ENCODE data around the gene ALG13.
"Not testable (repeated sequence)": the region's sequence is repeated elsewhere in the genome, so short reads cannot be mapped to it uniquely, and the experiment has no call there.

ALG13 gene

GRCh38 chrX:111680988-111681779 is at the start of gene ALG13:
Gene ALG13, plus strand, starts transcription at chrX:111681170. Its CDS starts 49 bp downstream, at chrX:111681219.
- DNase-seq (ENCODE audit: low read depth, low spot score), result peak; percentile 62

DNA sequence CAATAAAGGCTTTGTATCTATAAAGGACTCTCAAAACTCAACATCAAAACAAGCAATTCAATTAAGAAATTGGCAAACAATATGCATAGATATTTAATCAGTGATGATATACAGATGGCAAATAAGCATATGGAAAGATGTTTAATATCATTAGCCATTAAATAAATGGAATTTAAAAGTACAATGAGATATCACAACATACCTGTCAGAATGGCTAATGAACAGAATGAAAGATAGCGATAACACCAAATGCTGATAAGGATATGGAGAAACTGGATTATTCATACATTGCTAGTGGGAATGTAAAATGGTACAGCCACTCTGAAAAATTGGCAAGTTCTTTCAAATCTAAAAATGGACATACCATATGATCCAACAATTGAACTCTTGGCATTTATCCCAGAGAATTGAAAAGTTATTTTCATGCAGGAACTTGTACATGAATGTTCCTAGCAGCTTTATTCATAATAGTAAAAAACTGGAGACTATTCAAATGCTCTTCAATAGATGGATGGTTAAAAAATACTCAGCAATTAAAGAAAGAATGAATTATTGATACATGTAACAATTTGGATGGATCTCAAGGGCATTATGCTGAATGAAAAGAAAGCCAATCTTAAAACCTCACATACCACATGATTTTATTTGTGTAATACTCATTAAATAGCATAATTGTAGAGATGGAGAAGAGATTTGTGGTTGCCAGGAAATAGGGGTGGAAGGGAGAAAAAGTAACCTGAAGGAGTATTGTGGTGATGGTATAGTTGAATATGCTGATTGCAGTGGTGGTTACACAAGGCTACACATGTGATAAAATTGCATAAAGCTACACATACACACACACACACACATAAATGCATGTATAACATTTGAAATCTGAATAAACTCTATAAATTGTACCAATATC is 45.9 kb upstream of the ALG13 start:
- DNase-seq (ENCODE audit: low read depth, low spot score), result no peak

- no peak for DNase-seq (ENCODE audit: low read depth, low spot score)
These were observed 39.0 kb upstream of the ALG13 start for GRCh38 chrX:111641969-111642368.

GRCh38 chrX:111645165-111645564 is 35.8 kb upstream of the ALG13 start:
- not testable (repeated sequence) for DNase-seq (ENCODE audit: low read depth, low spot score)

DNA sequence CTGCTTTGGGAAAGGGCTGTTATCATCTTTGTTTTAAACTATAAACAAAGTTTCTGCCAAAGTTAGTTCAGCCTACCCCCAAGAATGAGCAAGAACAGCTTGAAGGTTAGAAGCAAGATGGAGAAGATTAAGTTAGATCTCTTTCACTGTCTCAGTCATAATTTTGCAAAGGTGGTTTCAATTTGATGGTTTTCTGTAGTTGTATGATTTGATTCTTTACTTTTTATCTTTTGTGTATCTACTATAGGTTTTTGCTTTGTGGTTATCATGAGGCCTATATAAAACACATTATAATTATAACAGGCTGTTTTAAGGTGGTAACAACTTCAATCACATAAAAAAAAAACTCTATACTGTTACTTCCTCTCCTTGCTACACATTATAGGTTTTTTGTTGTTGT is 35.4 kb upstream of the ALG13 start:
- DNase-seq (ENCODE audit: low read depth, low spot score), result no peak

DNA sequence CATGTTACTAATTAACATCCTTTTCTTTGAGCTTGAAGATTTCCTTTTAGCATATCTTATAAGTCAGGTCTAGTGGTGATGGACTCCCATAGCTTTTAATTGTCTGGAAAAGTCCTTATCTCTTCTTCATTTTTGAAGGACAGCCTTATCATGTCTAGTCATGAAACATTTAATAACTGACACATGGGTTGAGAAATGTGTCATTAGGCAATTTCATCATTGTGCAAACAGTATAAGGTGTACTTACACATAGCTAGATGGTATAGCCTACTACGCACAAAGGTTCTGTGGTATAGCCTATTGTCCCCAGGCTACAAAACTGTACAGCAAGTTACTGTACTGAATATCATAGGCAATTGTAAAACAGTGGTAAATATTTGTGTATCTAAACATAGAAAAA is 34.5 kb upstream of the ALG13 start:
- no peak for DNase-seq (ENCODE audit: low read depth, low spot score)

DNA sequence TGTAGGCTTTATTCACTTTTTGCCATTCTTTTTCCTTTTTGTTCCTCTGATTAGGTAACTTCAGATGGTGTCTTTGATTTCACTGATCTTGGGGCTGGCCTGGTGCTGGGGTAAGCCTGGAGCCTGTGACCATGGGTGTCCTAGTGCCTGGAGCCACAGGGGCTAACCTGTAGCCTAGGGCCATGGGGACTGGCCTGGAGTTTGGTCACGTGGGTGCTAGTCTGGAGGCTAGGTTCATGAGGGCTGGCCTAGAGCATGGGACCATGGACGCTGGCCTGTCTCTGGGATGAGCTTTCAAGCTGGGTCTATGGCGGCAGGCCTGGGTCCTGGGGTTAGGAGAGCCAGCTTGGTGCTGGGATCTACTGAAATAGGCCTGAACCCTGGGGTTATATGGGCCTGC is 32.2 kb upstream of the ALG13 start:
- DNase-seq (ENCODE audit: low read depth, low spot score), result no peak

GRCh38 chrX:111649638-111650037 is 31.3 kb upstream of the ALG13 start:
- no peak for DNase-seq (ENCODE audit: low read depth, low spot score)

DNA sequence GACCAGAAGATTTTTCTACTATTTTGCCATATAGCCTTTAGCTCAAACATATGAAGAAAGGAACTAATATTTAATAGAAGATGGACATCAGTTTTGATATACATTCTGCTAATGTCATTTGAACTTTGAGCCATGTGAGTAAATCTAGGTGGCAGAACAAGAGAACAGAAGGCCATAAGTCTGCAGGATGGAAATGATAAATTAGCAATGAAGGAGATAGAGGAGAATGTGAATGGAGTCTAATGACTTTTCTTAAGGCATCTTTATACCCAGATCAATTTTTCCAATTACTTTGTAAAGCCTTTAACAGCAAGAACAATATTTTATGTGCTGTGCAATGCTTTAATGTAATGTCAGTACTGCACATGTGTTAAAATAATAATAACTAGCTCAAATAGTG is 30.1 kb upstream of the ALG13 start:
- no peak for DNase-seq (ENCODE audit: low read depth, low spot score)

DNA sequence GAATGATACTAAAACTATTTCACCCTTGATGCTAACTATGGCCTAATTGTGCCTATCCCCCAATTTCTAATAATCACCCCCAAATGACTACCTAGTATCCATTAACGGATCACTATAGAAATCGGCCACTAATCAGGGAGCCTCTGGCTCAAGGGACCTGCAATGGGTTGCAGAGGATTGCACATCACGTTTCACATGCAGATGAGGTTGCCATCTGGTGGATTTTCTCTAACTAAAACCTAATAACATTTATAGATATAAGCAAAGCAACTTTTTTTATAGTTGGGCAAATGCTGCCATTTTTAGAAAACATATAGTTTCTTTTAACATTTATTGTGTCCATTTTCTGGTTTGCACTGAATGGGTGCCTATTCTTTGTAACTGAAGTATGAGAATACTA is 28.3 kb upstream of the ALG13 start:
- DNase-seq (ENCODE audit: low read depth, low spot score), result no peak

DNA sequence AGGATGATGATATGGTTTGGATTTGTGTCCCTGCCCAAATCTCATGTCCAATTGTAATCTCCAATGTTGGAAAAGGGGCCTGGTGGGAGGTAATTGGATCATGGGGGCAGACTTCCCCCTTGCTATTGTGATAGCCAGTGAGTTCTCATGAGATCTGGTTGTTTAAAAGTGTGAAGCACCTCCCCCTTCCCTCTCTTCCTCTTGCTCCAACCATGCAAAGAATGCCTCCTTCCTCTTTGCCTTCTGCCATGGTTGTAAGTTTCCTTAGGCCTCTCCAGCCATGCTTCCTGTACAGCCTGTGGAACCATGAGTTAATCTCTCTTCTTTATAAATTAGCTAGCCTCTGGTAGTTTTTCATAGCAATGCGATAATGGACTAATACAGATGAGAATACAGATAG is 19.7 kb upstream of the ALG13 start:
- no peak for DNase-seq (ENCODE audit: low read depth, low spot score)

- DNase-seq (ENCODE audit: low read depth, low spot score), result no peak
These were observed 18.7 kb upstream of the ALG13 start for GRCh38 chrX:111662292-111662691.

DNA sequence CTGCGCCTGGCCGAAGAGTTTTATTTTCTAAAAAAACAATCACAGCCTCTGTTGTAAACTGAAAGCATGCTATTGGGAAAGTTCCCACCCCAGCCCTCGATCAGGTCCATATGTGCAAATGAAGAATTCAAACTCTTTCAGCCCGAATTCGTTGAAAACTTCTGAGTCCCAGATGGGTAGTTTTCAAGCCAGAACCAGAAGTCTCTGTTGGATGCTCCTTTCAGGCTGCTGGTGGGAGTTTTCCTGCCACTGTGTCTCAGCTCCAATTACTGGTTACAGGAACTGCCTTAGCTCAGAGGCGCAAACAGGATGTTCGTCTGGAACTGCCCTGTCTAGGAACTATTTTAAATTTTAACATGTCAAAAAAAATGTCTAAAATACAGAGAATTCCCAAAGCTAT is 9.3 kb upstream of the ALG13 start:
- no peak for DNase-seq (ENCODE audit: low read depth, low spot score)

DNA sequence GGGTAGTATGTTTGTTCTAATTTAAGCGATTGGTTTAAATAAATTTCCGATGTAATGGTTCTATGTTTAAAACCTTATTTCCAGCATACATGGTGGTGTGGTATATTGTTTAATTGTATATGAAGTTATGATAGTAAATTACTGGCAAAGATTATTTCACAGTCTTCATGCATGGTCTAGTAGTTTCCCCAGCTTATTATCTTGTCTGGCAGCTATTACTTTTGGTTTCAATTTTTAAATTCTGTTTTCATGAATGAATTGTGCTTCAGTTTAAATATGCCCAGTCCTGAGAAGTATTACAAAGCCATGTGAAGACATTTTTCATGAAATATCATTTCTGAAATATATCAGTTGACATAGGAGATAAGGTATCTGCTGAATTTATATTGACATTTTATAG is 6.3 kb downstream of the ALG13 start:
- no peak for DNase-seq (ENCODE audit: low read depth, low spot score)

DNA sequence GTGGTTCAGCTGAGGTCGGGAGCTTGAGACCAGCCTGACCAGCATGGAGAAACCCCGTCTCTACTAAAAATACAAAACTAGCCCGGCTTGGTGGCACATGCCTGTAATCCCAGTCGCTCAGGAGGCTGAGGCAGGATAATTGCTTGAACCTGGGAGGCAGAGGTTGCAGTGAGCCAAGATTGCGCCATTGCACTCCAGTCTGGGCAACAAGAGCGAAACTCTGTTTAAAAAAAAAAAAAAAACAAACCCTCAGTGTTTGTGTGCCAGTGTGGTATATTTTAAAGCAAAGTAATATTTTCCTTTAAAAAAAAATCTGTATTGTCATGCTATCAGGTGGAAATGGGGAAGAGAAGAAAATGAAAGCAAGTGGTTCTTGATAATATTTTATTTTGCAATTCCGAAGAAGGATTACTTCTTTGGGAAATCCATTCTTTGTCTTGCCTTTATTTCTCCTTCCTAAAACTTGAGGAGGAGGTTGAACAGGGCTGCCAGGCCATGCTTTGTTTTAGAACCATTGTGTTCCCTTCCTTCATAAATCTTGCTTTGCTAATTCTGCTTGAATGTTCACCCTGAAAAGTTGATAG is 14.4 kb downstream of the ALG13 start:
- DNase-seq (ENCODE audit: low read depth, low spot score), result no peak

GRCh38 chrX:111719426-111720210 is 38.6 kb downstream of the ALG13 start:
- no peak for DNase-seq (ENCODE audit: low read depth, low spot score)

- DNase-seq (ENCODE audit: low read depth, low spot score), result no peak
These were observed 47.1 kb downstream of the ALG13 start for GRCh38 chrX:111728096-111728495.

GRCh38 chrX:111731351-111731750 is 50.4 kb downstream of the ALG13 start:
- no peak for DNase-seq (ENCODE audit: low read depth, low spot score)

- no peak for DNase-seq (ENCODE audit: low read depth, low spot score)
These were observed 55.6 kb downstream of the ALG13 start for GRCh38 chrX:111736571-111736970.

GRCh38 chrX:111742018-111742417 is 61.0 kb downstream of the ALG13 start:
- DNase-seq (ENCODE audit: low read depth, low spot score), result no peak

- DNase-seq (ENCODE audit: low read depth, low spot score), result no peak
These were observed 62.3 kb downstream of the ALG13 start for GRCh38 chrX:111743316-111743715.

- no peak for DNase-seq (ENCODE audit: low read depth, low spot score)
These were observed 75.5 kb downstream of the ALG13 start for GRCh38 chrX:111756486-111756885.

Data from smooth muscle cell of the brain vasculature (primary cell).